D341Med (cell line): ENCODE measurements around the gene HSD17B1.
"Not testable (repeated sequence)": the region's sequence is repeated elsewhere in the genome, so short reads cannot be mapped to it uniquely, and the experiment has no call there.

Experiments
- DNase-seq: peaks from one replicate; pipeline ENCODE4 v3.0.0; 2012; ENCODE audit warnings: low spot score

The HSD17B1 gene

GRCh38 chr17:42547698-42548069 is 5.0 kb upstream of the HSD17B1 start:
- no peak for DNase-seq

- DNase-seq = peak; percentile 95
Measured at GRCh38 chr17:42548070-42548837, 4.5 kb upstream of the HSD17B1 start.

DNA sequence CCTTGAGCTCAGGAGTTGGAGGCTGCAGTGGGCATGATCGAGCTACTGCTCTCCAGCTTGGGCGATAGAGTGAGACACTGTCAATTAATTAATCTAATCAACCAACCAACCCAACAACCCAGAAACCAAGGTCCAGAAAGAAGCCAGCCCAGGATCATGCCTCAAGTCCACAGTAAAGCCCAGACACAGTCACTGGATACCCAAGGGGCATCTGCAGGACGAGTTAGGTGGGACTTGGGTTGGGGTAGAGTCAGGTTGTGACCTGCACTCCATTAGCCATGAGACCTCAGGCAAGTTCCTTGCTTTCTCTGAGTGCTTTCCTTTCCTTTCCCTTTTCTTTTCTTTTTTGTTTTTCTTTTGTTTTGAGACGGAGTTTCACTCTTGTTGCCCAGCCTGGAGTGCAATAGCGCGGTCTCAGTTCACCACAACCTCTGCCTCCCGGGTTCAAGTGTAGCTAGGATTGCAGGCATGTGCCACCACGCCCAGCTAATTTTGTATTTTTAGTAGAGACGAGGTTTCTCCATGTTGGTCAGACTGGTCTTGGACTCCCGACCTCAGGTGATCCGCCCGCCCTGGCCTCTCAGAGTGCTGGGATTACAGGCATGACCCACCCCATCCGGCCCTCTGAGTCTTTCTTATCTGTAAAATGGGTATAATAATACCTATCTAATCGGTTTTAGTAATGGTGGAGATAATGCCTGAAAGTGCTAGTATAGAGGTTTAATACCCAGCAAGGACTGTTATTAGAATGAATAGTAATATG is 3.5 kb upstream of the HSD17B1 start:
- no peak for DNase-seq

DNA sequence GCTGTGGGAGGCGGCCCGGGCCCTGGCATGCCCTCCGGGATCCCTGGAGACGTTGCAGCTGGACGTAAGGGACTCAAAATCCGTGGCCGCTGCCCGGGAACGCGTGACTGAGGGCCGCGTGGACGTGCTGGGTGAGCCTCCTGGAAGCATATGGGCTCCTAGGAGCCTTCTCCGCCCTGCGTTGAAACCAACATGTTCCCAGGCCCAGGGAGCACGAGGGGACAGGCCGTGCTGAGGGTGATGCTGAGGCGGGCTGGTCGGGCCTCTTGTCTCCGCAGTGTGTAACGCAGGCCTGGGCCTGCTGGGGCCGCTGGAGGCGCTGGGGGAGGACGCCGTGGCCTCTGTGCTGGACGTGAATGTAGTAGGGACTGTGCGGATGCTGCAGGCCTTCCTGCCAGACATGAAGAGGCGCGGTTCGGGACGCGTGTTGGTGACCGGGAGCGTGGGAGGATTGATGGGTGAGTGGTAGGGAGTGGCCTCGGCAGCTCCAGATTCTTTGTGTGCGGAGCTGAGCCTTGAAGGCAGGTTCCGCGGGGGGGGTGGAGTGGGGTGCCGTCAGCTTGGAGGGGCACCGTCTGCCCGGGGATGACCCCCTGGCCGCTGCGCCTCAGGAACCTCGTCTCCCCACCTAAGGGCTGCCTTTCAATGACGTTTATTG is 567 bp downstream of the HSD17B1 start:
- no peak for DNase-seq

DNA sequence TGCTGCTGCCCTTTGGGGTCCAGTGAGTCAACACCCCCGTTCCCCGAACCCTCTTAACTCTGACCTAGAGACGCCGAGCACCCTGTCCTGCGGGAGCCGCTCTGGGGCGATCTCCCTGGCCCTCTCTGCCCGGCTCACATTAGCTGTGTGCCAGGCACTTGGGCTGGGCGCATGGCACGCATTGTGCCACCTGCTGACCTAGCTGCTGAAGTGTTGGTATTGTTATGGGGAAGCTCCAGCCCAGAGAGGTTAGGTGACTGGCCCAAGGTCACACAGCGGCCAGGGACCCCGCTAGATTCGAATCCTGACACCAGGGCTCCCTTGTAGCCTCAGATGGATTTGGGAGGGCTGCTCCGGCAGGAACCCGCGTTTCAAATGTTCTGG is 1.1 kb downstream of the HSD17B1 start:
- peak; percentile 50 for DNase-seq

DNA sequence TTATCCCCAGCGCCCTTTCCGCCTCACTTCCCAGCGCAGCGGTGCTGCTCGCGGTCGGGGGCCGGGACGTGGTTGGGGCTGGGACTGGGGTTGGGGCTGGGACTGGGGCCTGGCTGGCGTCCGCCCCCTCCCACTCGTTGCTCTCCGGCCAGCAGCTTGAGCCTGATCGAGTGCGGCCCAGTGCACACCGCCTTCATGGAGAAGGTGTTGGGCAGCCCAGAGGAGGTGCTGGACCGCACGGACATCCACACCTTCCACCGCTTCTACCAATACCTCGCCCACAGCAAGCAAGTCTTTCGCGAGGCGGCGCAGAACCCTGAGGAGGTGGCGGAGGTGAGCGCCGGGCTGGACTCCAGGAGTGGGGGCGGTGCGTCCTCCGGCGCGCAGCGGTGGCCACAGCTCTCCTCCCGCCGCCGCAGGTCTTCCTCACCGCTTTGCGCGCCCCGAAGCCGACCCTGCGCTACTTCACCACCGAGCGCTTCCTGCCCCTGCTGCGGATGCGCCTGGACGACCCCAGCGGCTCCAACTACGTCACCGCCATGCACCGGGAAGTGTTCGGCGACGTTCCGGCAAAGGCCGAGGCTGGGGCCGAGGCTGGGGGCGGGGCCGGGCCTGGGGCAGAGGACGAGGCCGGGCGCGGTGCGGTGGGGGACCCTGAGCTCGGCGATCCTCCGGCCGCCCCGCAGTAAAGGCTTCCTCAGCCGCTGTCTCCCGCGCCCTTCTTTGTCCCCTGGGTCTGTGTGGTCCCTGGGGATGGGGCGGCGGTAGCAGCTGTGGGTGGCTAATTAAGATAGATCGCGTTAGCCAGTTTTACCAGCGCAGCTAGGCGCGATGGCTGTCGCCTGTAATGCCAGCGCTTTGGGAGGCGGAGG is 1.8 kb downstream of the HSD17B1 start:
- peak; percentile 95 for DNase-seq

DNA sequence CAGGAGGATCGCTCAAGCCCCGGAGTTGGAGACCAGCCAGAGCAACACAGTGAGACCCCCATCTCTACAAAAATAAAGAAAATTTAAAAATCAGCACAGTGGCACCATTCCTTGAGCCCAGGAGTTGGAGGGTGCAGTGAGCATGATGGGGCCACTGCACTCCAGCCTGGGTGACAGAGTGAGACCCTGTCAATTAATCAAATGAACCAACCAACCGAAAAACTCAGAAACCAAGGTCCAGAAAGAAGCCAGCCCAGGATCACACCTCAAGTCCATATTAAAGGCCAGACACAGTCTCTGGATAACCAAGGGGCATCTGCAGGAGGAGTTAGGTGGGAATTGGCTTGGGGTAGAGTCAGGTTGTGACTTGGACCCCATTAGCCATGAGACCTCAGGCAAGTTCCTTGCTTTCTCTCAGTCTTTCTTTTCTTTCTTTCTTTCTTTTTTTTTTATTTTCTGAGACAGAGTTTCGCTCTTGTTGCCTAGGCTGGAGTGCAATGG is 2.4 kb downstream of the HSD17B1 start:
- no peak for DNase-seq

- not testable (repeated sequence) for DNase-seq
Measured at GRCh38 chr17:42555961-42556617, 3.4 kb downstream of the HSD17B1 start.

DNA sequence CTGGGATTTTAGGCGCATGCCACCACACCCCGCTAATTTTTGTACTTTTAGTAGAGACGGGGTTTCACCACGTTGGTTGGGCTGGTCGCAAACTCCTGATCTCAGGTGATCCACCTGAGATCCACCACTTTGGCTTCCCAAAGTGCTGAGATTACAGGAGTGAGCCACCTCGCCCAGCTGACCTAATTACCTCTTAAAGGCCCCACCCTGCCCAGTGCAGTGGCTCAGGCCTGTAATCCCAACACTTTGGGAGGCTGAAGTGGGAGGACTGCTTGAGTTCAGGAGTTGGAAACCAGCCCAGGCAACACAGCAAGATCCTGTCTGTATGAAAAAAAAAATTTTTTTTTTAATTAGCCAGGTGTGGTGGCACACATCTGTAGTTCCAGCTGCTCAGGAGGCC is 6.4 kb downstream of the HSD17B1 start:
- DNase-seq = no peak

GRCh38 chr17:42560246-42560645 is 7.5 kb downstream of the HSD17B1 start:
- no peak for DNase-seq

DNA sequence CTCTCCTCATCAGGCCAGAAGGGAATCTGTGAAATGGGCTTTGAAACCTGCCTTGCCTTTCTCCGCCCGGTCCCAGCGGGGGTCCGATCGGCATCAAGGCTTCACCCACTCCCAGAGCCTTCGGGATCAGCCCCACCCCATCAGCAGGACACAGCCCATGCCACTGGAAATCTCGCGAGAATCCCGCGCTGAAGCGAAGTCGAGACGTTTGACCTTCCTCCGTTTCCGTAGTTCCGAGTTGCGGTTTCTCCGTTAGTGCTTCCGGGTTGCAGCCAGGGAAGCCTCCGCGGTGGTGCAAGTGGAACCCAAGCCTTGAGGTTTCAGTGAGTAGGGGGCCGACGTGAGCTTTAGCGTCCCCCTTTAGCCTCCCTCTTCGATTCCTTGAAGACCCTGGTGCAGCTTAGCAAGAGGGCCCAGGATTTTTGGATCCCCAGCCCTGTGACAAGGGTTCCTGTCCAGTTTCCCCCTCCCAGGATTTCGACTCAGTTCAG is 9.2 kb downstream of the HSD17B1 start, which contains the start of gene COASY:
TSS of gene COASY (plus strand) at position 252 of the 491 bp plus-strand sequence. CDS start 475 bp downstream, outside the sequence.
- DNase-seq = peak; percentile 99

- DNase-seq = no peak
Measured at GRCh38 chr17:42562388-42563142, 9.8 kb downstream of the HSD17B1 start.

- DNase-seq = no peak
Measured at GRCh38 chr17:42563143-42563509, 10.4 kb downstream of the HSD17B1 start.

DNA sequence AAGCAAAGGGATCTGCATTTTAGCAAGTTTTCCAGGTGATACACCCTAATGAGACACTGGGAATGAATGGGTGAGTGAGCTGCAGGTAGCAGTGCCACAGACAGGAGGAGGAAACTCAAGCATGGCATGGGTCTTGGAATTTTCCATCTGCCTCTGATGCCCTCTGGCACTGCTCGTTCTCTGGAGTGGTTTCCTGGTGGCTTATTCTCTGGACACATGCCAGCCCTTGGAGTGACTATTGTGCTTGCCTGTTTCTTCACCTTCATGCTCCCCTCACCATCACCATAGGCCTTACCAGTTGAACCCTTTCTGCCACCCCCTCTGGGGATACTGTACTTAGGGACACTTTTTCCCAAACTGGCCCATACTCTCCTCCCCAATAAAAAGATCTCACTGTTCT is 10.8 kb downstream of the HSD17B1 start:
- no peak for DNase-seq

GRCh38 chr17:42563950-42564349 is 11.2 kb downstream of the HSD17B1 start:
- no peak for DNase-seq

DNA sequence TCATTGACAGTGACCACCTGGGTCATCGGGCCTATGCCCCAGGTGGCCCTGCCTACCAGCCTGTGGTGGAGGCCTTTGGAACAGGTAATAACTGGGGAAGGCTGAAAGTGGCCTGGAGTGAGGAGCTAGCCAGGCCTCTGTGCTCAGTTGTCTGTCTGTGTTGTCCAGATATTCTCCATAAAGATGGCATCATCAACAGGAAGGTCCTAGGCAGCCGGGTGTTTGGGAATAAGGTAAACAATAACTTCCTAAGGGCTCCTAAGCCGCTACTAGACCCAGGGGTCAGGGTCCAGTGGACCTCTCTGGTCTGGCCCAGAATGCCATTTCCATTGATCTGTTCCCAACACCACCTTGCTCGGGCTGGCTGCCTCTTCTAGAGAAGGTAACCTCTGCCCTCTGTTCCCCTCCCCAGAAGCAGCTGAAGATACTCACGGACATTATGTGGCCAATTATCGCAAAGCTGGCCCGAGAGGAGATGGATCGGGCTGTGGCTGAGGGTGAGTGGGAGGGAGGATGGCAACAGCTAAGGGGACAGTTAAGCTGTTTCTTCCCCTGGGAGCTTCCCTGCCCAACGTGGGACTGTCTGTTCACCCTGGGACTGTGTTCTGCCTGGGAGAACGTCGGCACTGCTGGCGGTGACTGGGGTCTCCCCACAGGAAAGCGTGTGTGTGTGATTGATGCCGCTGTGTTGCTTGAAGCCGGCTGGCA is 12.2 kb downstream of the HSD17B1 start:
- DNase-seq = no peak

DNA sequence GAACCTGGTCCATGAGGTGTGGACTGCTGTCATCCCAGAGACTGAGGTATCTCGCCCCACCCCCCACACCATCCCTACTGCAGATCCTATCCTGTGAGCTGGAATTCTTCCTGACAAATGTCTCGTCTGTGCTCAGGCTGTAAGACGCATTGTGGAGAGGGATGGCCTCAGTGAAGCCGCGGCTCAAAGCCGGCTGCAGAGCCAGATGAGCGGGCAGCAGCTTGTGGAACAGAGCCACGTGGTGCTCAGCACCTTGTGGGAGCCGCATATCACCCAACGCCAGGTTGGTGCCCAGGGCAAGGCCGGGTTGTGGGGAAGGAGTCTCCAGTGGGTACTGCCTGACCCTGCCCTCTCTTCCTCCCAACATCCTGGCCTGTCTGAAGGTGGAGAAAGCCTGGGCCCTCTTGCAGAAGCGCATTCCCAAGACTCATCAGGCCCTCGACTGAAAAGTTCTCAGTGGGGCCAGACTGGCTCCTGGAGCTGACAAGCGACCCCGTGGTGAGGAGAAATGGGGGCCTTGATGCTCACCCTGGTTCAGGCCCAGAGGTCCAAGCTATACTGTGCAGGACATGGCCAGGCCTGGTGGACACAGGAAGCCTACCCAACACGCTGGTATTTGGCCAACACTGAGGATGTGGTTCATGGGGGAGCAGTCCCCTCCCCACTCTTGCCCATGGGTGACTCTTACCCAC is 12.9 kb downstream of the HSD17B1 start:
- no peak for DNase-seq

GRCh38 chr17:42566215-42566882 is 13.6 kb downstream of the HSD17B1 start:
- no peak for DNase-seq
